Fibroblast of mammary gland (primary cell): ENCODE results near the gene FNBP1.
A peak's percentile ranks its signal among the peaks of the same experiment; 100 is the strongest.

Experiments
- DNase-seq: peaks from one replicate; pipeline ENCODE4 v3.0.0-alpha.2; 2010; ENCODE audit warnings: low read depth
- H3K4me3 ChIP-seq: 2 replicates; pipeline ENCODE4 v1.5.1; 2011; ENCODE audit warnings: low read depth, mild to moderate bottlenecking, low read length, moderate library complexity; ENCODE audit not compliant: control insufficient read depth
- CTCF ChIP-seq: conservative IDR thresholded peaks from 2 replicates; pipeline ENCODE4 v1.5.1; 2011; ENCODE audit warnings: low read depth, low read length, inconsistent platforms; ENCODE audit not compliant: control insufficient read depth, insufficient read depth

The FNBP1 gene

GRCh38 chr9:129864991-129865647 is 177.9 kb downstream of the FNBP1 start:
- DNase-seq: no peak
- TF ChIP-seq CTCF: no peak
- no peak overlapping the region for H3K4me3 ChIP-seq

- TF ChIP-seq CTCF: no peak
- peak; percentile 48 for DNase-seq
- H3K4me3 ChIP-seq: no peak overlapping the region
These were observed 179.8 kb downstream of the FNBP1 start for GRCh38 chr9:129863059-129863690.

GRCh38 chr9:129861447-129861827 is 181.6 kb downstream of the FNBP1 start:
- TF ChIP-seq CTCF: no peak
- no peak for DNase-seq
- no peak overlapping the region for H3K4me3 ChIP-seq

GRCh38 chr9:129860653-129861446 is 182.1 kb downstream of the FNBP1 start:
- DNase-seq: no peak
- no peak overlapping the region for H3K4me3 ChIP-seq
- no peak for TF ChIP-seq CTCF

GRCh38 chr9:129858167-129858962 is 184.6 kb downstream of the FNBP1 start:
- TF ChIP-seq CTCF: no peak
- DNase-seq: no peak
- H3K4me3 ChIP-seq: no peak overlapping the region

- DNase-seq: no peak
- no peak overlapping the region for H3K4me3 ChIP-seq
- TF ChIP-seq CTCF: no peak
These were observed 185.8 kb downstream of the FNBP1 start for GRCh38 chr9:129857207-129857606.
